NCI-H2107 (cell line): ENCODE measurements around the gene RHOU.
"Not testable (repeated sequence)": the region's sequence is repeated elsewhere in the genome, so short reads cannot be mapped to it uniquely, and the experiment has no call there.

Source experiments
- DNase-seq: peaks from one replicate; lab custom pipeline; 2025; lab: John Stamatoyannopoulos, UW

Gene RHOU

DNA sequence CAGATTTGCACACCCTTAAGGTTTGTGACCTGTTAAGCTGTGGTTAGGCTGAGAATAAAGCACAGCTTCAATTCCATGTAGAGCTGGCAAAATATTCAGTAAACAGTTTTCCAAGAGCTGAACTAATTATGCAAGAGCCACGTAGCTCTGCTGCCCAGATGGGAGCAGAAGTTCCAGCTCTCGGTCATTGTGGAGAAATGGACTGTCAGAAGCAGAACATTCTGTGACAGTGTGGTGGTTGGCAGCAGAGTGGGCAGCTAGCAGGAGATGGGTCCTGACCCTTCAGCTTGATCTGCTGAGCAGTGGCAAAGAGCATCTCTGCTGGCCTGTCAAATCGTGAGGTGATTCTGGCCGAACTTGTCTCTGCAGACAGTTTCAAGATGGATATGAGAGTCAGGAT is 23.2 kb downstream of the RHOU start:
- DNase-seq = no peak

DNA sequence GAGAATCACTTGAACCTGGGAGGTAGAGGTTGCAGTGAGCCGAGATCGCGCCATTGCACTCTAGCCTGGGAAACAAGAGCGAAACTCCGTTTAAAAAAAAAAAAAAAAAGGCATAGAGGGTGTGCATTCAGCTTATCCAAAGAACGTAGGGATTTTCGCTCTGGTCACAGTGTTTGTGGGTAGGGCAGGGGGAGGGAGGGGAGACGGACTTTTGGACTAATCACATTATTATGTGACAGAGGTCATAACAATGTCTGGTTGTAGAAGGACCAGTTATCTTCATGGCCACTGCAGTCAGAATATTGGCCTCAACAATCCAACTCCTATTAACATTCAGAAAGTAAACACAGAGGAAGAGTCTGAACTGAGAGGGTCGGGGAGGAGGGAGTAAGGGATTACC is 25.7 kb downstream of the RHOU start:
- DNase-seq = no peak

DNA sequence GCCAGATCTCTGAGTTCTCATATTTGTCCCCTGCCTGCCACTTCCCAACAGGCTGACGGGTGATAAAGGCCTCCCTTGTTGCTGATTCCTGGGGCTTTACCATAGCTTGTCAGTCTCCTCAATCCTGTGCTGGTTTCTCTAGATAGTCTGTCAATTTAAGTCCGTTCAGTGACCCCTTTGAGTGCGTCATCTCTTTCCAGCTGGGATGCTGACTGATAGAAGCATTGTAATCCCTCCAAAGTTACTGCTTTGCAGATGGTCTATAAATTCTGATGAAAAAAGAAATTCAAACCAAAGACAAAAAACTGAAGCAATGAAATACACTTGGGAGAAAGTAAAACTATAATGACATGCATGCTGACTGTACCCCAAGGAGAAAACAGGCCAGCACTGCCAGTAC is 28.3 kb downstream of the RHOU start:
- DNase-seq = no peak

DNA sequence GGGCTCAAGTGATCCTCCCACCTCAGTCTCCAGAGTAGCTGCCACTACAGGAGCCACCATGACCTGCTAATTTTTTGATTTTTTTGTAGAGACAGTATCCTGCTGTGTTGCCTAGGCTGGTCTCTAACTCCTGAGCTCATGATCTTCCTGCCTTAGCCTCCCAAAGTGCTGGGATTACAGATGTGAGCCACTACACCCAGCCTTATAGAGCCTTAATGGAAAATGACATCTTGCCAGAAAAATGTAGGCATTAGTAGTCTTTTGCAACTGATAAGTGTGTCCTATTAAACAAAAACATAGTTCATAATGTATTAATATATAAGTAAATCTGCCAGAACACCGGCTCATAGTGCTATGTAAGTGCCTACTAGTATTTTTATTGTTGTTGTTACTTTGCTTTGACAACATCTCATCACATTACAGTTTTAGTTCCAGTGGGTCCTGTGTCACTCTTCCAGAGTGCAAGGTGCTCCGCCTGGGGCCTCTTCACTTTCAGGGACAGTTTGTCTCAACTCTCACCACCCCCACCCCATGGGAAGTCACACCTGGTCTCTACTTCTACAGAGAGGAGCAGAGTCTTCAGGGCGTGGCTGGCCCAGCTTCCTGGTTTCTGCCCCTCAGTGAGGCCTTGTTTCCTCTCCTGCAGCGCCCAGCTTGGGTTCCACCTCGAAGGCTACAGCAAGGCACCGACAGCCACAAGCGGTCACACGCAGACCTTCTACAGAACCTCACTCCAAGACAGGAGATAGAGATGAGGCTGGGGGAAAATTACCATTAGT is 30.1 kb downstream of the RHOU start:
- no peak for DNase-seq

DNA sequence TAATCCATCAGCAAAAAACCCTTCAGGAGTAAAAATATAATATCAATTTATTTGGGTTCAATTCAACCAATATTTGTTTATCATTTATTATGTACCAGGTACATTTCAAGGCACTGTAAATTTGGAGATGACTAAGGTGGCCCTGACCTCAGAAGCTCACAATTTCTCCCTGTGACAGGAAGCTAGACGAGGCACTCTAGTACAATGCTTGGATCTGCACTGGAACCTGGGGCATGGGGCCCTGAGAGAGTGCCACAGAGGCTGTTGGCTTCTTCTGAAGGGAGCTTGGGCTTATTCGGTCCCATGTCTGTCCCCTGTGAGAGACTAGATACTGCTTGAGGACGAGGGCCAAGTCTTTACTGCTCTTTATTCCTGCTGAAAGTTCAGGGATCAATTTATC is 31.5 kb downstream of the RHOU start:
- no peak for DNase-seq

DNA sequence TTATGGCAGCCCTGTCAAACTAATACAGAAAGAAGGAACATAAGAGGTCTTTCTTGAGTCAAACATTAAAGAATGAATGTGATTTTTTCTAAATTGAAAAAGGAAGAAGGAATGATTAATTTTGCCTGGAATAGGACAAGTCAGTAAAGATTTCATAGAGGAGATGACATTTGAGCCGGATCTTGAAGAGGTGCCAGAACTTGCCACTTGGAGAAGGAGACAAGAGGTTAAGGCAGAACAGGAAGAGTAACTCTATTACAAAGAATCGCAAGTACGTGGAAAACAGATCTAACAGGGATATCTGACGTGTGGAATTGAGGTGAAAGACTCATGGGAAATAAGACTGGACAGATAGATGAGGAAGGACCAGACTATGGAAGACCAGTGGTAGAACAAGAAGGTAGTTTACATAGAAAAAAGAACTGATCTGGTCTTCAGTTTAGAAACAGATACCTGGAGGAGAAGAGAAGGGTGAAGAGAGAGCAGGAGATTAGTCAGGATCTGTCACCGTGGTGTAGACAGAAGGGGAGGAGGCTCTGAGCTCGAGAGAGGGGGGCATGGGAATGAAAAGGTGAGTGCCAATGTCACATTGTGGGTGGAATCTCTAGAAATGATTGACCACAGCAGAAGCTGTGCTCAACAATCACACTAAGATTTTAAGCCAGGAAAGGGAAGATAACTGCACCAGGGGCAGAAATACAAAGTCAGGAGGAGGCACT is 32.5 kb downstream of the RHOU start:
- no peak for DNase-seq

DNA sequence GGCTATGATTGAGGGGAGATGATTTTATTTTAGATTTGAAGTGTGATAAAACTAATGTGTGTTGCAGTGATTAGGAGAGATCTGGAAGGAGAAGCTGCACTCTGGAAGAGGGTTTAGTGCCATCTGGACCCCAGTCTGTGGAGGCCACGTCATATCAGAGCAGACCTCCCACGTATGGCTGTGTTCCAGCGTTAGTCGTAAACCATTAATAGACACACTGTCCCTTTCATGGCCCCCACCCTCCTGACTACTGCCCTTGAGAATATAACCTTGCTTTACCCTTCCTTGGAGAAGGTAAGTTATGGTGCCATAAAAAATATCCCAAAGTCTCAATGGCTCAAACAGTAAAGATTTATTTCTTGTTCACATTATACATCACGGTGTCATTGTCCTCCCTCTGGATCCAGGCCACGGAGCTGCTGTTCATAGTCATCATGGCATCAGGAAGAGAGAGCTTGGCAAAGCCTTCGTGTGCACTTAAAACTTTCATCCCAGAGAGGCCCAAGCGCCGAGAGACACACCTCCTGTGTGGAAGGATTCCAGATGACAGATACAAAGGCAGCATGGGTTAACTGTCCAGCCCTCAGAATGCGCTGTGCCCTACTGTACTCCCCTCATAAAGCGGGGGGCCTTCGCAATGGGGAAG is 33.2 kb downstream of the RHOU start:
- no peak for DNase-seq

DNA sequence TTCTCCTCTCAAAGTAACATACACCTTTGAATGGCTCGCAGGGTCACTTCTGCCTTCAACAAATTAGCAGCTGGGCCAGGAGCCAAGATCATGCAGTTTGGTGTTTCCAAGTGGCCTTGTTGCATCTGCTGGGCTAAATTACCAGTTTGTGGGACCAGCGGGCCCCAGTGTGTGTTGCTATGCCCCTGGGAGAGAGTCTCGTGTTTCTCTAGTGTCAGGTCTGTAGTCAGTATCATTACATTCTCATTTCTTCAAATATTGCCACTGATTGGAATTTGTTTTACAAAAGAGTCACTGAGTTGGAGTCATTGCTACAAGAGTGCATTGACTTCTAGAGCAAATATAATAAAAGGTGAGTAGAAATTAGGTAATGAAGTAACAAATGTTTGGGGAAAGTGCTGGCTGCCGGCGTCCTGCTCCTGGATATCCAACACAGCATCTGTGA is 35.5 kb downstream of the RHOU start:
- DNase-seq = peak; percentile 70

DNA sequence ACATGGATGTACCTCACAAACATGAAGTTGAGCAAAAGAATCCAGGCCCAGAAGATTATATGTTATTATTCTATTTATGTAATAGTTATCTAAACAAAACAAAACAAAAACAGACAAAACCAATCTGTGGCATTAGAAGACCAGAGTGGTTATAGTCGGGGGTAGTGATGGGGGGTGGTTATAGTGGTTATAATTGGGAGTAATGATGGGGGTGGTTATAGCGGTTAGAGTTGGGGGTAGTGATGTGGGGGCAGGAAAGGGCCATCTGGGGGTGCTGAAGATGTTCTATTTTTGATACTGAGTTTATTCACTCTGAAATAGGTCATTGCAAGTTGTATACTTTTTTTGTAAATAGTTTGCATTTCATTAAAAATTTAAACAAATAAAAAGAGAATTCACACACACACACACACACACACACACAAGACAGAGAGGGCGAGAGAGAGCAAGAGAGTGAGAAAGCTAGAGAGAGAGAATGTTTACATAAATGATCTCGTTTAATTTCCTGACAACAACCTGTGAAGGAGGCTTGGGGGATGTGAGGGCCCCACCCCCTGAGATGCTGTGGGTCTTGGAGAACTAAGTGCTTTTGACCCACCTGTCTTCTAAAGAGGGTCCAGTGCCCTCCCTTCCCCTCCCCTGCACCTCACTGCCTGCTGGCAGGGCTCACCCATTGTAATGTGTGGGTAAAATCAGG is 37.4 kb downstream of the RHOU start:
- DNase-seq = no peak

DNA sequence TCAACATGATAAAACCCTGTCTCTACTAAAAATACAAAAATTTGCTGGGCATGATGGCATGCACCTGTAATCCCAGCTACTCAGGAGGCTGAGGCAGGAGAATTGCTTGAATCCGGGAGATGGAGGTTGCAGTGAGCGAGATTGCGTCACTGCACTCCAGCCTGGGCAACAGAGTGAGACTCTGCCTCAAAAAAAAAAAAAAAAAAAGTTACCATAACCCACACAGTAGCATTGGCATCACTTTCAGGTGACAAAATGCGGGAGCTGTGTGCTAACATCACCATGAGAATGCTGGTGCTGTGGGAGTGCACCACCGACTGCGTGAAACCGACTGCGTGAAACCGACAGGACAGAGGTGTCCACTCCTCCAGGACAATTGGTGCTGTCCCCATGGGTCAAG is 40.7 kb downstream of the RHOU start:
- not testable (repeated sequence) for DNase-seq

DNA sequence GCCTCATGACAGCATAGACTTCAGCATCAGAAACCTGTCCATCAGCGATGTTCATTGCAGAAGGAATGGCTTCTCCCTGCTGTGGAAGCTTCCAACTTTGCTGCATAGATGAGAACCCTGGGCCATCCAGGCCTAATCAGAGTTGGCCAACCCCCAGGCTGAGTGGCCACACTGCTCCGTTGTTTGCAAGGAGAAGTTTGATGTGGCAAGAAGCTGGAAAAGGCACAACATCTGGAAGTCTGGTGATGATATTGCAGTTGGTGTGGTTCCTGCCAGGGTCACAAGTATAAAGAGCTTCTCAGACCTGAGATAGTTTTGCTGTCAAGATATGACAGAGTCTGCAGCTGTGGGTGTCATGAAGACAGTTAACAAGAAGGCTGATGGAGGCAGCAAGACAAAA is 41.2 kb downstream of the RHOU start:
- no peak for DNase-seq

DNA sequence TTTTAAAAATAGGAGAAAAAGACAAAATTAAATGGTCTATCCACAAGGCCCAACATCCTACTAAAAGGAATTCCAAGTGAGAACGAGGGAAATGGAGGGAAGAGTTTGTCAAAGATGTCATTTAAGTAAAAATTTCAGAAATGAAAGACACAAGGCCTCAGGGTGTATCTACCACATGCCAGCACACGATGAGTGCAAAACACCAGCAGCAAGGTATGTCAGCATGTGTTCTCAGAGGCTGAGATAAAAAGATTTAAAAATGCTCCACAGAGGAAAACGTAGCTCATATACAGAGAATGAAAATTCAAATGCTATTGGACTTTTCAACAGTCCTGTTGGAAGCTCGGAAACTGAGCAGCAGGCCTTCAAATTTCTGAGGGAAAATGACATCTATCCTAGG is 42.0 kb downstream of the RHOU start:
- DNase-seq = no peak

DNA sequence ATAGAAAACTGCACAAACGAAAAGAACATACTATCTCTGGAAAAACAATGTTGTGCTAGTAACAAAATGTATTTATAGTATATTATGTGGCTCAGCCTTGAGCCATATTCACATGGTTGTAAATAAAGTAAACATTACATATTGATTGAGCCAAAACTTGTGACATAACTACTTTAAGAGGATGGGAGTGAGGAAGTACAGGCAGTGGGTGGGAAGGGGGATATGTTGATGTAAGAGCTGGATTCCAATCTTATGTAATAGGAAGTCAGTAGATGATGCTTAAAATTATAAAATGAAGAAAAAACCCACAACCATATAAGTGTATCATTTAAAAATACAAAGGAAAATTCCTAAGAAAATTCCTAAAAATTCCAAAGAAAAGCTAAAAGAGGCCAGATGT is 42.7 kb downstream of the RHOU start:
- no peak for DNase-seq

DNA sequence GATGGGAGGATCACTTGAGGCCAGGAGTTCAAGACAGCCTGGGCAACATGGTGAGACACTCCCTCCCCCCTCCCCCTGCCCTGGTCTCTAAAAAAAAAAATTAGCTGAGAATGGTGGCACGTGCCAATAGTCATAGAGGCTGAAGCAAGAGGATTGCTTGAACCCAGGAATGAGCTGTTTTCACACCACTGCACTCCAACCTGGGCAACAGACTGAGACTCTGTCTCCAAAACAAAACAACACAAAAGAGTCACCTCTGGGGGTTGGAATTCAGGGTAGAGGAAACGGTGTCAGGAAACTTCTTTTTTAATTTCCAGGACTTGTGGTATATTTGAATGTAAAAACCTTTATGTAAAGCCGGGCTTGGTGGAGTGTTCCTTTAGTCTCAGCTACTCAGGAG is 43.2 kb downstream of the RHOU start:
- no peak for DNase-seq

DNA sequence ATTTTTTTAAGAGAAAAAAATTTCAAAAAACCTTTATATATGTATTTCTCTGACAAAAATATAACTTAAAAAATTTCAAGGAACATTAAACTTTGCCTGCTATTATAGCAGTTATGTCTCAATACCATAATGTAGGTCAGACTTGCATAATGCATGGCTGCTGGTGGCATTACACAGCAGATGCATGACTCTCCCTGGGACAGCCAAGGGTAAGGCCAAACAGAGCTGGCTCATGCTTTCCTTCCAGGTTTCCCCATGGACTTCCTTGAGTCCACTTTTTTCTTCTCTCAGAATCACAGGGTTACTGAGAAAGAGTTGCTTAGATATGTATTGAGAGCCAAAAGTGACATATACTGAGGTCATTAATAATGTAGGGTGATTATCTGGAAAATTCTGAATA is 43.7 kb downstream of the RHOU start:
- no peak for DNase-seq

DNA sequence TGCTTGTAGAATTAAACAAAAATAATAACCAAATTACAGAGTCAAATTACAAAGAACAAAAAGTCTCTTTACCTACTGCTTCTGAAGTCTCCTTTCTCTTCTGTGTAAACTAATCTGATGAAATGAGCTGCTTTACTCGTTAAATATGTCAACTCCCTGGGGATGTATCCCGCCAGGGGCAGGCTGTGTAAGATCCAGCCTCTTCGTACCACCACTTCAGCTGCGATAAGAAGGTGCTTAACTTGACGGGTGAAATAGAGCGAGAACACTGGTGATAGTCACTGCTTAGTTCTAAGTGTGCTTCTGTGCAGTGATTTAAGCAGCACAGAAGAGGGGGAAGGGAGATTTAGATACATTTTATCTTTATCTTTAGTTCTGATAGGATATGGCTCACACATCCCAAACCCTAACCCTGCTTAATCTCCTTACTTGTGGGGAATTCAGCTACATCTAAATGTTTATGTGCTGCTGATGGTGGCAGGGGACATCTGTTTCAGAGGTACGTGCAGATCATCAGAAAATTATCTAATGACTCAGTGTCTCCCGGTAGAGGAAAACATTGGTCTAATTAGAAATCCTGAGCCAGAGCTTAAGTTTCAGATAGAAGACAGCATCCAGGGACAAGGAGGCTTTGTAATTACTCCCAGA is 46.0 kb downstream of the RHOU start:
- peak; percentile 78 for DNase-seq

DNA sequence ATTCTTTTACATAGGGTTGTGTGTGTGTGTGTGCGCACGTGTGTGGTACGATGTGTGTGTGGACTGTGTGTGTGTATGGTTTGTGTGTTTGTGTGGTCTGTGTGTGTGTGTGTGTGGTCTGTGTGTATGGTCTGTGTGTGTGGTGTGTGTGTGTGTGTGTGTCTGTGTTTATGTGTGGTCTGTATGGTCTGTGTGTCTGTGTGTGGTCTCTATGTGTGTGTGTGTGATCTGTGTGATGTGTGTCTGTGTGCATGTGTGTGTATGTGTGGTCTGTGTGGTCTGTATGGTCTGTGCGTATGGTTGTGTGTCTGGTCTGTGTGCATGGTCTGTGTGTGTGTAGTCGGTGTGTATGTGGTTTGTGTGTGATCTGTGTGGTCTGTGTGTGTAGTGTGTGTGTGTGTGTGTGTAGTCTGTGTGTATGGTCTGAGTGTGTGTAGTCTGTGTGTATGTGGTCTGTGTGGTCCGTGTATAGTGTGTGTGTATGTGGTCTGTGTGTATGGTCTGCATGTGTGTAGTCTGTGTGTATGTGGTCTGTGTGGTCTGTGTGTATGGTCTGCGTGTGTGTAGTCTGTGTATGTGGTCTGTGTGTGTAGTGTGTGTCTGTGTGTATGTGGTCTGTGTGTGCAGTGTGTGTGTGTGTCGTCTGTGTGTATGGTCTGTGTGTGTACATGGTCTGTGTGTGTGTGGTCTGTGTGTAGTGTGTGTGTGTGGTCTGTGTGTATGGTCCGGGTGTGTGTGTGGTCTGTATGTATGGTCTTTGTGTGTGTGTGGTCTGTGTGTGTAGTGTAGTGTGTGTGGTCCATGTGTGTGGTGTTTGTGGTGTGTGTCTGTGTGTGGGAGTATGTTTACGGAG is 46.8 kb downstream of the RHOU start:
- no peak for DNase-seq

DNA sequence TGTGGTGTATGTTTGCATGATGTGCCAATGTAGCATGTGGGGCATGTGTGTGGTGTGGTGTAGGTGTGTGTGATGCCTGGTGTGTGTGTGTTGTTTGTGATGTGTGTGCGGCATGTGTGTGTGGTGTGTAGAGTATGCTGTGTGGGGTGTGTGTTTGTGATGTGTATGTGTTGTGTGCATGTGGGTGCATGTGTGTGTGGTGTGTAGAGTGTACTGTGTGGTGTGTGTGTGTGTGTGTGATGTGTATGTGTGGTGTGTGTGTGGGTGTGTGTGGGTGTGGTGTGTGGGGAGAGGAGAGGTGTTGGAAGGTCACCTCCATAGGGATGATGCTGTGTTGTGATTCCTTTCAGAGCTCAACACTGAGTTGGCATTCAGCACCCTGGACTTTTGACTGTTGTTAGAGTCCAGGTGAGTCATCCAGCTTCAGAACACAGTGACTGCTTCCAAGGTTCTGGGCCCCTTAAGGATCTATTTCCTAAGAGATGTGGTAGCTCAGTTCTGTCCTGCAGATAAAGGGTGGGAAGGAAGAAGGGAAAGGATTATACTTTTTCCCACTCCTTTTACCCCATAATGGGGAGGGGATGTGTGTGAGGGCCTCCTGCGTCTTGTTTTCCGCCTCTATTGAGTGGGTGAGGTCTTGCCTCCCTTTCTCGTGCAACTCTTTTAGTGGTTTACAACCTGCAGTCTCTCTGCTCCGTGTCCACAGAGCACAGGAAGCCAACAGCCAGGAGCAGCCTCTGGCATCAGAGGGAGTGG is 47.6 kb downstream of the RHOU start:
- DNase-seq = no peak

DNA sequence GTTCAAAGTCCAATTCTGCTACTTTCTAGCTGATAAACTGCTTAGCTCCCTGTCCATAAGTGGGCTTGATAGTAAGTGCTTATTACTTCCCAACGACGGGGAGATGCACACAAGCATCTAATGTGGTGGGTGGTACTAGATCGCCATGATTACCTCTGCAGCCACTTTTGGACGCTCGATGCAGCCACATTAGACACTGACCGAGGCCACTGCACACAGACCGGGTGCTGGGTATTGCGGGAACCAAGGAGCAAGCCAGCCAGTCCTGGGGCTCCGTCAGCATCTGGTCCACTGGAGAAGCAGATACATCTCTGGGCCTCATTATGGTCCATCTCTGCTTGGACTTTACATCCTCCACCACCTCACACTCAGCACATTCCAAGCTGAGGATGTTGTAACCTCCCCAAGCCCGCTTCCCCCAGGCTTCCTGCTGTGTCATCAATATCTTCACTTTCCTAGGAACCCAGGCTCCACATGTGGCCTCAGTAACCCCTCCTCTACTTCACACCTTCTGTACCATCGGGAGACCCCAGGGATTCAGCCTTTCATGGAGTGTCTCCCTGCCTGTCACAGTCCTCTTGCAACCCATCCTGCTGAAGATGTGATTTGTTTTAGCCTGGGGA is 48.2 kb downstream of the RHOU start:
- no peak for DNase-seq

DNA sequence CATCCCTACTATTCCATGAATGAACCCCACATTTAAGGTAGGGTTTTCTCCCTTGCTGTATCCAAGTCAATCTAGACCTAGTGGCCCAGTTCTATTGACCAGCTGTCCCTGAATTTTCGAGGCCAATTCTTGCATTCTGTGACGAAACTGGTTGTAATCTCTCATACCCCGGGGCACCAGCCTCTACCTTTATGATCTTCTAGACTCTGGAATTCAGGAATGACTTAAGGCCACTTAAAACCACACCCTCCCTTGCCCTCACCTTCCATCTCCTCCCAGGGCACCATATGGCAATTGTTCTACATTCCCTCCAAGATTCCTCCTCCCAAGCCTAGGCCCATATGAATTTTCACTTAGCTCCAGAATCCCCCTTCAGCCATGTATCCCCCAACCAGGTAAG is 48.9 kb downstream of the RHOU start:
- no peak for DNase-seq
